RWPE2 (cell line): Measurements from ENCODE around the gene GRM8.

Experiments
- ATAC-seq: fragments of 200-7000 bp; cut with Tn5 transposase; 3 replicates; pipeline ENCODE4 v1.9.1; 2021; ENCODE audit warnings: low read depth
- DNase-seq: peaks from one replicate; pipeline ENCODE4 v3.0.0-alpha.2; 2020; ENCODE audit warnings: low spot score
- H3K27ac ChIP-seq: fragments of 450-650 bp; 2 replicates; pipeline ENCODE4 v1.5.1; 2017; ENCODE audit warnings: mild to moderate bottlenecking; ENCODE audit not compliant: poor library complexity, severe bottlenecking
- H3K27me3 ChIP-seq: fragments of 250-450 bp; sonication (Bioruptor Pico); 2 replicates; pipeline ENCODE4 v1.5.1; 2021; ENCODE audit warnings: mild to moderate bottlenecking, moderate library complexity; ENCODE audit not compliant: insufficient read depth, poor library complexity, severe bottlenecking
- H3K36me3 ChIP-seq: fragments of 250-450 bp; sonication (Bioruptor Pico); 2 replicates; pipeline ENCODE4 v1.5.1; 2020; ENCODE audit warnings: low read depth, mild to moderate bottlenecking, moderate library complexity
- H3K4me1 ChIP-seq: fragments of 250-450 bp; sonication (Bioruptor Pico); 2 replicates; pipeline ENCODE4 v1.5.1; 2021; ENCODE audit warnings: mild to moderate bottlenecking, moderate library complexity; ENCODE audit not compliant: insufficient read depth, poor library complexity, severe bottlenecking
- H3K4me3 ChIP-seq: fragments of 250-450 bp; sonication (Bioruptor Pico); 2 replicates; pipeline ENCODE4 v1.5.1; 2021; ENCODE audit warnings: mild to moderate bottlenecking, moderate library complexity; ENCODE audit not compliant: severe bottlenecking
- H3K9me3 ChIP-seq: fragments of 250-450 bp; sonication (Bioruptor Pico); 2 replicates; pipeline ENCODE4 v1.5.1; 2021; ENCODE audit warnings: mild to moderate bottlenecking, moderate library complexity; ENCODE audit not compliant: severe bottlenecking
- CTCF ChIP-seq: fragments of 450-650 bp; IDR thresholded peaks from one replicate; pipeline ENCODE4 v1.5.1; 2017; ENCODE audit warnings: mild to moderate bottlenecking, moderate library complexity; ENCODE audit not compliant: poor library complexity, severe bottlenecking

The GRM8 gene

GRCh38 chr7:127056202-127056601 lies 196.5 kb downstream of the GRM8 start:
- H3K36me3 ChIP-seq, result no peaks in the 10 kb centered on the region
- H3K4me1 ChIP-seq, result no peaks in the 10 kb centered on the region
- no peak overlapping the region for H3K27ac ChIP-seq
- H3K4me3 ChIP-seq, result no peak overlapping the region
- TF ChIP-seq CTCF, result no peak
- H3K9me3 ChIP-seq, result no peaks in the 10 kb centered on the region
- no peaks in the 10 kb centered on the region for H3K27me3 ChIP-seq
- no peak for DNase-seq
- no peak for ATAC-seq

GRCh38 chr7:127047521-127047920 lies 205.2 kb downstream of the GRM8 start:
- ATAC-seq, result no peak
- no peak overlapping the region for H3K27ac ChIP-seq

GRCh38 chr7:127041689-127042452 lies 210.9 kb downstream of the GRM8 start:
- no peak for DNase-seq
- Histone ChIP-seq H3K27me3 (no peaks in the 10 kb centered on the region), H3K4me1 (no peaks in the 10 kb centered on the region), H3K36me3 (no peaks in the 10 kb centered on the region), H3K4me3 (no peak overlapping the region), H3K27ac (no peak overlapping the region), H3K9me3 (no peaks in the 10 kb centered on the region)
- no peak for TF ChIP-seq CTCF
- no peak for ATAC-seq

More at GRCh38 chr7:127047521-127047920, 205.2 kb downstream of the GRM8 start:
- H3K4me1 ChIP-seq, result no peaks in the 10 kb centered on the region
- H3K4me3 ChIP-seq, result no peak overlapping the region
- DNase-seq, result no peak
- H3K27me3 ChIP-seq, result no peaks in the 10 kb centered on the region
- TF ChIP-seq CTCF, result no peak
- no peaks in the 10 kb centered on the region for H3K36me3 ChIP-seq
- no peaks in the 10 kb centered on the region for H3K9me3 ChIP-seq

- TF ChIP-seq CTCF, result no peak
- Histone ChIP-seq H3K4me1 (no peaks in the 10 kb centered on the region), H3K36me3 (no peaks in the 10 kb centered on the region), H3K27me3 (no peaks in the 10 kb centered on the region), H3K27ac (no peak overlapping the region), H3K4me3 (no peak overlapping the region), H3K9me3 (no peaks in the 10 kb centered on the region)
- DNase-seq (no peak), ATAC-seq (no peak)
Measured at GRCh38 chr7:127040042-127040441, 212.7 kb downstream of the GRM8 start.

- Histone ChIP-seq H3K36me3 (no peaks in the 10 kb centered on the region), H3K27me3 (no peaks in the 10 kb centered on the region), H3K27ac (no peak overlapping the region), H3K4me3 (no peak overlapping the region), H3K9me3 (no peaks in the 10 kb centered on the region), H3K4me1 (no peaks in the 10 kb centered on the region)
- ATAC-seq, result no peak
- TF ChIP-seq CTCF, result no peak
- no peak for DNase-seq
Measured at GRCh38 chr7:127039541-127039940, 213.2 kb downstream of the GRM8 start.
